Measurements from ENCODE around the gene KCNQ1.

Gene KCNQ1

DNA sequence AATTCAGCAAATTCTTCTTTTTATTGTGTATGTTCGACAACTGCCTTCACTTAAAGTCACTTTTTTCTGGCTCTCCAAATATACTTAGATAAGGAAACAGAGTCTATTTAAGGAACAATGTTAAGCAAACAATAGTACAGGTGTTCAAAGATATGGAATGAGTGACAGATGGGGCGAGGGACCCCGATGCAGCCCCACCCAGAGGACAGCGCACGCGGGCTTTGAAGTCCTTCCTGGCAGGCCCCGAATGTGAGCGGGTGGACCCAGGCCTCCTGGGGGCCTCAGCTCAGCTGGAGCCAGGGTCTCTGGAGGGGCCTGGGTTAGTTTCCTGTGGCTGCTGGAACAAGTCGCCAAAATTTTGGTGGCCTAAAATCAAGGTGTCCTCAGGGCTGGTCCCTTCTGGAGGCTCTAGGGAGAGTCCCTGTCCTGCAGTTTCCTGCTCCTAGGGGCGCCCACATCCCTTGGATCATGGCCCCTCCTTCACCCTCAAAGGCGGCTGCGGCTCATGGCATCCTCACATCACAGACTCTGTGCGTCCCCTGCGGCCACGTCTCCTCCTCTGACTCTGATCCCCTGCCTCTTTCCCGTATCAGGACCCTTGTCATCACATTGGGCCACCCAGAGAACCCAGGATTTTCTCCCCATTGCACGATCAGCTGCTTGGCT, 295.6 kb downstream of the KCNQ1 start:
- no peak overlapping the region for H3K27ac ChIP-seq (ENCODE audit: low read depth in 2 of 2, low read length in 2 of 2)
- H3K9ac ChIP-seq (ENCODE audit: low read depth in 1 of 2, low read length in 2 of 2): no peak overlapping the region
- H3K4me3 ChIP-seq (ENCODE audit: low read length in 2 of 2): no peak overlapping the region
- no peaks in the 10 kb centered on the region for H3K27me3 ChIP-seq (ENCODE audit: control insufficient read depth in 2 of 2, insufficient read depth in 2 of 2, low read length in 2 of 2)
- H3K9me3 ChIP-seq (ENCODE audit: control insufficient read depth in 2 of 2, low read length in 2 of 2): no peaks in the 10 kb centered on the region
- peaks cover 4 to 22% of the 10 kb centered on the region in 2 donors for H3K4me1 ChIP-seq (ENCODE audit: control insufficient read depth in 2 of 2, insufficient read depth in 2 of 2, low read length in 2 of 2)
- no peaks in the 10 kb centered on the region for H3K36me3 ChIP-seq (ENCODE audit: control insufficient read depth in 2 of 2, insufficient read depth in 2 of 2, low read length in 2 of 2)

- H3K36me3 ChIP-seq (ENCODE audit: control insufficient read depth in 2 of 2, insufficient read depth in 2 of 2, low read length in 2 of 2): no peaks in the 10 kb centered on the region
- no peaks in the 10 kb centered on the region for H3K27me3 ChIP-seq (ENCODE audit: control insufficient read depth in 2 of 2, insufficient read depth in 2 of 2, low read length in 2 of 2)
- H3K4me3 ChIP-seq (ENCODE audit: low read length in 2 of 2): no peak overlapping the region
- no peak overlapping the region for H3K27ac ChIP-seq (ENCODE audit: low read depth in 2 of 2, low read length in 2 of 2)
- H3K4me1 ChIP-seq (ENCODE audit: control insufficient read depth in 2 of 2, insufficient read depth in 2 of 2, low read length in 2 of 2): peaks cover 4 to 22% of the 10 kb centered on the region in 2 donors
- no peak overlapping the region for H3K9ac ChIP-seq (ENCODE audit: low read depth in 1 of 2, low read length in 2 of 2)
- no peaks in the 10 kb centered on the region for H3K9me3 ChIP-seq (ENCODE audit: control insufficient read depth in 2 of 2, low read length in 2 of 2)
Measured at GRCh38 chr11:2741006-2741376, 296.2 kb downstream of the KCNQ1 start.

- Histone ChIP-seq H3K27ac (ENCODE audit: low read depth in 2 of 2, low read length in 2 of 2) (no peak overlapping the region), H3K36me3 (ENCODE audit: control insufficient read depth in 2 of 2, insufficient read depth in 2 of 2, low read length in 2 of 2) (no peaks in the 10 kb centered on the region), H3K27me3 (ENCODE audit: control insufficient read depth in 2 of 2, insufficient read depth in 2 of 2, low read length in 2 of 2) (no peaks in the 10 kb centered on the region), H3K4me3 (ENCODE audit: low read length in 2 of 2) (no peak overlapping the region), H3K9me3 (ENCODE audit: control insufficient read depth in 2 of 2, low read length in 2 of 2) (no peaks in the 10 kb centered on the region), H3K4me1 (ENCODE audit: control insufficient read depth in 2 of 2, insufficient read depth in 2 of 2, low read length in 2 of 2) (peaks cover 4 to 22% of the 10 kb centered on the region in 2 donors), H3K9ac (ENCODE audit: low read depth in 1 of 2, low read length in 2 of 2) (no peak overlapping the region)
Measured at GRCh38 chr11:2741377-2742131, 296.7 kb downstream of the KCNQ1 start.

GRCh38 chr11:2742201-2742600, 297.4 kb downstream of the KCNQ1 start:
- Histone ChIP-seq H3K4me1 (ENCODE audit: control insufficient read depth in 2 of 2, insufficient read depth in 2 of 2, low read length in 2 of 2) (peaks cover 4 to 17% of the 10 kb centered on the region in 2 donors), H3K27ac (ENCODE audit: low read depth in 2 of 2, low read length in 2 of 2) (no peak overlapping the region), H3K9ac (ENCODE audit: low read depth in 1 of 2, low read length in 2 of 2) (no peak overlapping the region), H3K9me3 (ENCODE audit: control insufficient read depth in 2 of 2, low read length in 2 of 2) (no peaks in the 10 kb centered on the region), H3K27me3 (ENCODE audit: control insufficient read depth in 2 of 2, insufficient read depth in 2 of 2, low read length in 2 of 2) (no peaks in the 10 kb centered on the region), H3K36me3 (ENCODE audit: control insufficient read depth in 2 of 2, insufficient read depth in 2 of 2, low read length in 2 of 2) (no peaks in the 10 kb centered on the region), H3K4me3 (ENCODE audit: low read length in 2 of 2) (no peak overlapping the region)

DNA sequence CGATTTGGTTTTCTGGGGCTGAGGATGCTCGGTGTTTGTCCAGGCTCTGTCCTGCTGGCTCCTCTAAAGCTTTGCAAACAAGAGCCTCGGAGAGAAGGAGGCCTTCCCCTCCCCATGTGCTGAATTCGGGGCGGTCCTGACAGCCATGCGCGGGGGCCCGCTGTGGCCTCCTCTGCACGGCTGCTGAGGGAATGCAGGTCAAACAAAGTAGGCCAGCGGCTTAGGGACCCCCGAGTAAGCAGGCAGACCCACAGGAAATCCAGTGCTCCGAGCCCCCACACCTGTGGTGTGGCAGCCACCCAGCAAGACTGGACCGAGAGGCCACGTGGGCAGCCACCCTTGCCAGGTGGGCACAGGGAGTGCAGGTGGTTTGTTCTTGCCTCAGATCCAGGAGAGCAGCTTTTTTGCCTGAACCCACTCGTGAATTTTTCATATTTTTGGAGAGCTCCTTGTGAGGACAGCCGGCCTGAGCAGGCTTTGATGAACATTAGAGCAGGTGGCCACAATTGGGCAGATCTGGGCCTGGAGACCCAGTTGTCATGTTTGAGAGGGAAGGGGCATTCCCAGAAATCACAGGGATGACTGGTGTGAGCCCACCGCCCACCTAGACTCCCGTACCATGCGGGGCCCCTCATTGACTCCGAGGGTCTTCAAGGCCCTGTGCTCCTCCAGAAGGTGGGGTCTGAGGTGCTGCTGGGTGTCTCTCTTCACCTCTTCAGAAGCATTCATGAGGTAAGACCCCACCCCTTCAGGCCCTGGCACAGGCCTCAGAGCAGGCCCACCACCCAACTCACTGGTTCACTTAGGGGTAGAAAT, 298.0 kb downstream of the KCNQ1 start:
- H3K27me3 ChIP-seq (ENCODE audit: control insufficient read depth in 2 of 2, insufficient read depth in 2 of 2, low read length in 2 of 2): no peaks in the 10 kb centered on the region
- H3K27ac ChIP-seq (ENCODE audit: low read depth in 2 of 2, low read length in 2 of 2): no peak overlapping the region
- H3K4me3 ChIP-seq (ENCODE audit: low read length in 2 of 2): no peak overlapping the region
- no peaks in the 10 kb centered on the region for H3K36me3 ChIP-seq (ENCODE audit: control insufficient read depth in 2 of 2, insufficient read depth in 2 of 2, low read length in 2 of 2)
- no peak overlapping the region for H3K9ac ChIP-seq (ENCODE audit: low read depth in 1 of 2, low read length in 2 of 2)
- peaks cover 4 to 12% of the 10 kb centered on the region in 2 donors for H3K4me1 ChIP-seq (ENCODE audit: control insufficient read depth in 2 of 2, insufficient read depth in 2 of 2, low read length in 2 of 2)
- H3K9me3 ChIP-seq (ENCODE audit: control insufficient read depth in 2 of 2, low read length in 2 of 2): no peaks in the 10 kb centered on the region

GRCh38 chr11:2743427-2744110, 298.8 kb downstream of the KCNQ1 start:
- H3K9ac ChIP-seq (ENCODE audit: low read depth in 1 of 2, low read length in 2 of 2): no peak overlapping the region
- no peaks in the 10 kb centered on the region for H3K9me3 ChIP-seq (ENCODE audit: control insufficient read depth in 2 of 2, low read length in 2 of 2)
- H3K27me3 ChIP-seq (ENCODE audit: control insufficient read depth in 2 of 2, insufficient read depth in 2 of 2, low read length in 2 of 2): no peaks in the 10 kb centered on the region
- H3K4me3 ChIP-seq (ENCODE audit: low read length in 2 of 2): no peak overlapping the region
- no peaks in the 10 kb centered on the region for H3K36me3 ChIP-seq (ENCODE audit: control insufficient read depth in 2 of 2, insufficient read depth in 2 of 2, low read length in 2 of 2)
- H3K4me1 ChIP-seq (ENCODE audit: control insufficient read depth in 2 of 2, insufficient read depth in 2 of 2, low read length in 2 of 2): peaks cover 4 to 9% of the 10 kb centered on the region in 2 donors
- no peak overlapping the region for H3K27ac ChIP-seq (ENCODE audit: low read depth in 2 of 2, low read length in 2 of 2)

DNA sequence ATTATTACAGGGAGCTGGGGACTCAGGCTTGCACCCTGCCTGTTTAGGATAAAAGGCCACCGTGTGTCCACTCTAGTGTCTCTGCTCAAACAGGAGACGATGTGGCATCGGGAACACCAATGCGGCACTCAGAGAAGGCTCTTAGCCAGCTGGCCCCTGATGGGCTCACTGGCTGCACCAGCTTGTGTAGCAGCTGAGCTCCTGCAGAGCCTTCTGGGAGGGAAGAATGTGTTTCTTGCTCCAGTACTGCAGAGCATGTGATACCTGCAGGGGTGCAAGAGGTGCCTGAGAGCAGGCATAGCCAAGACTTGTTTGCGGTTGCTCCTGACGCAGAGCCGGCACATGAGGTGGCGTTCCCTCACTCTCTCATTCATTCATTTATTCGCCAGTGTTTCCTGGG, 299.4 kb downstream of the KCNQ1 start:
- Histone ChIP-seq H3K27me3 (ENCODE audit: control insufficient read depth in 2 of 2, insufficient read depth in 2 of 2, low read length in 2 of 2) (no peaks in the 10 kb centered on the region), H3K9ac (ENCODE audit: low read depth in 1 of 2, low read length in 2 of 2) (no peak overlapping the region), H3K9me3 (ENCODE audit: control insufficient read depth in 2 of 2, low read length in 2 of 2) (no peaks in the 10 kb centered on the region), H3K4me3 (ENCODE audit: low read length in 2 of 2) (no peak overlapping the region), H3K4me1 (ENCODE audit: control insufficient read depth in 2 of 2, insufficient read depth in 2 of 2, low read length in 2 of 2) (peaks cover 4 to 9% of the 10 kb centered on the region in 2 donors), H3K27ac (ENCODE audit: low read depth in 2 of 2, low read length in 2 of 2) (no peak overlapping the region), H3K36me3 (ENCODE audit: control insufficient read depth in 2 of 2, insufficient read depth in 2 of 2, low read length in 2 of 2) (no peaks in the 10 kb centered on the region)

- H3K27me3 ChIP-seq (ENCODE audit: control insufficient read depth in 2 of 2, insufficient read depth in 2 of 2, low read length in 2 of 2): no peaks in the 10 kb centered on the region
- H3K36me3 ChIP-seq (ENCODE audit: control insufficient read depth in 2 of 2, insufficient read depth in 2 of 2, low read length in 2 of 2): no peaks in the 10 kb centered on the region
- peaks cover 0 to 5% of the 10 kb centered on the region in 2 donors for H3K4me1 ChIP-seq (ENCODE audit: control insufficient read depth in 2 of 2, insufficient read depth in 2 of 2, low read length in 2 of 2)
- no peak overlapping the region for H3K9ac ChIP-seq (ENCODE audit: low read depth in 1 of 2, low read length in 2 of 2)
- H3K9me3 ChIP-seq (ENCODE audit: control insufficient read depth in 2 of 2, low read length in 2 of 2): no peaks in the 10 kb centered on the region
- no peak overlapping the region for H3K4me3 ChIP-seq (ENCODE audit: low read length in 2 of 2)
- no peak overlapping the region for H3K27ac ChIP-seq (ENCODE audit: low read depth in 2 of 2, low read length in 2 of 2)
Measured at GRCh38 chr11:2745511-2745910, 300.7 kb downstream of the KCNQ1 start.

DNA sequence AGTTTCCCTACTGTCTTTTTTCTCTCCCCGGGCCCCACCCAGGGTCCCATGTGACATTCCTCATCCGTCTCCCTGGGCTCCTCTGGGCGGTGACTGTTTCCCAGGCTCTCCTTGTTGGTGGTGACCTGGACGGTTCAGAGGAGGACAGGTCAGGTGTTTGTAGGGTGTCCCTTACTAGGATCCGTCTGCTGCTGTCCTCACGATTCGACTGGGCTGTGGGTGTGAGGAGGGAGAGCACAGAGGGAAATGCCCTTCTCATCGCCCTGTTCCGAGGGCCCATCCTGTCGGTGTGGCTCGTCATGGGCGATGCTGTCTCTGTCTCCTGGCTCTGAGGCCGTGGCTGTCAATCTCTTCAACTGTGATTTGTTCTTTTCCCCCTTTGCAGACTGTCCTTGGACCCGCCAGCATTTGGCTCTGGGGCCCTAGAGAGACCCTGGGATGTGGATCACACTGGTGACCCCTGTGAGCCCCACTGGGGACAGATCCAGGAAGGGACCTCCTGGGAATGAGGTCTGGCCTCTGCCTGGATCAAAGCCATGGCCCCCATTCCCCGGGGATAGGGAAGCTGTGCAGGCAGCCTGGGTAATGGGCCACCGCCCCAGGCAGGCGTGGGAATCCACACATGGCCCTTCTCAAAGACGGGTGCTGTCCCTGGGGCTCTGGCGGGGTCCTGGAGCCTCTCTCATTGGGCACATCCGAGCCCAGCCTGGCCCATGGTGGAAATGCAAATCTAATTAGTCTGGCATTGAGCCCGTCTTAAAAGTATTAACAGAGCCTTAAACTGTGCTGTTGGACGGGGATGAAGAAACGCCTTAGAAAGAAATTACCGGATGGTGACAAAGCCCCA, 301.8 kb downstream of the KCNQ1 start:
- H3K27me3 ChIP-seq (ENCODE audit: control insufficient read depth in 2 of 2, insufficient read depth in 2 of 2, low read length in 2 of 2): no peaks in the 10 kb centered on the region
- H3K9me3 ChIP-seq (ENCODE audit: control insufficient read depth in 2 of 2, low read length in 2 of 2): no peaks in the 10 kb centered on the region
- no peak overlapping the region for H3K9ac ChIP-seq (ENCODE audit: low read depth in 1 of 2, low read length in 2 of 2)
- H3K4me1 ChIP-seq (ENCODE audit: control insufficient read depth in 2 of 2, insufficient read depth in 2 of 2, low read length in 2 of 2): no peaks in the 10 kb centered on the region
- no peak overlapping the region for H3K4me3 ChIP-seq (ENCODE audit: low read length in 2 of 2)
- H3K36me3 ChIP-seq (ENCODE audit: control insufficient read depth in 2 of 2, insufficient read depth in 2 of 2, low read length in 2 of 2): no peaks in the 10 kb centered on the region
- H3K27ac ChIP-seq (ENCODE audit: low read depth in 2 of 2, low read length in 2 of 2): no peak overlapping the region

Measured in mucosa of rectum (tissue), 2 donors.